HepG2 (cell line): ENCODE measurements around the gene KCNMB2. TPM values are rescaled to one million over a fixed set of nuclear protein-coding genes. Genes with fewer than 3 reads are reported as not detected.

Experiments used
- ATAC-seq: fragments of 200-7000 bp; cut with Tn5 transposase; 3 replicates; pipeline ENCODE4 v1.9.1; 2020; ENCODE audit warnings: mild to moderate bottlenecking, moderate library complexity
- BruUV-seq: library from RNA; stranded (reverse); fragments of 400-500 nt; replicated peaks from 2 replicates; lab custom pipeline; 2021; lab: Mats Ljungman, UMichigan
- CTCF ChIA-PET: fragments of 300-600 bp; formaldehyde crosslinking; extraction: SDS; loops from one replicate; lab custom pipeline; 2021; ENCODE audit warnings: low total read pairs, inconsistent platforms, low intra/inter-chr PET ratio; lab: Yijun Ruan, JAX
- POLR2A ChIA-PET: fragments of 350-600 bp; sonication (Branson Sonifier 250); formaldehyde crosslinking; loops from one replicate; lab custom pipeline; 2020; ENCODE audit warnings: antibody characterized with exemption, inconsistent platforms; lab: Yijun Ruan, JAX
- DNase-seq: peaks from one replicate; pipeline ENCODE4 v3.0.0-alpha.2; 2015; ENCODE audit warnings: low spot score
- FAIRE-seq: peaks from 3 replicates; lab custom pipeline; 2011; peaks lifted over from hg19 to GRCh38; lab: Jason Lieb, UNC
- H2AFZ ChIP-seq: one replicate; pipeline ENCODE4 v1.6.1; 2011; ENCODE audit warnings: low read length, inconsistent platforms
- H3K27ac ChIP-seq: fragments of 300-600 bp; 3 replicates; pipeline ENCODE4 v1.8.0; 2011; ENCODE audit warnings: mixed run types, mild to moderate bottlenecking, mixed read lengths, low read length, inconsistent platforms; ENCODE audit not compliant: insufficient read depth; ENCODE audit errors: extremely low read length
- H3K27me3 ChIP-seq, 2 experiments: fragments of 200-600 bp in 1 of 2; 2 replicates in 1 of 2; 3 replicates in 1 of 2; pipeline versions ENCODE4 v1.6.0 to v1.8.0; 2011; ENCODE audit warnings: low read length in 2 of 2, mild to moderate bottlenecking in 2 of 2, moderate library complexity in 2 of 2, inconsistent platforms in 1 of 2; ENCODE audit not compliant: insufficient read depth in 2 of 2, control insufficient read depth in 1 of 2
- H3K36me3 ChIP-seq, 2 experiments: fragments of 200-600 bp in 1 of 2; replicated peaks in 1 of 2; 2 replicates in 1 of 2; 3 replicates in 1 of 2; pipeline versions ENCODE4 v1.5.1 to v1.8.0; 2011; ENCODE audit warnings: low read length in 2 of 2, inconsistent platforms in 1 of 2; ENCODE audit not compliant: insufficient read depth in 2 of 2, control insufficient read depth in 1 of 2
- H3K4me1 ChIP-seq: 2 replicates; pipeline ENCODE4 v1.5.1; 2012; ENCODE audit warnings: low read length, inconsistent platforms; ENCODE audit not compliant: insufficient read depth
- H3K4me2 ChIP-seq: 2 replicates; pipeline ENCODE4 v1.6.0; 2011; ENCODE audit warnings: low read depth, low read length, inconsistent platforms
- H3K4me3 ChIP-seq, 3 experiments: fragments of 200-600 bp in 1 of 3; sonication (generic), shearing (Covaris generic) in 1 of 3; replicated peaks in 1 of 3; 2 replicates each; pipeline ENCODE4 v1.5.1; 2011 to 2016; ENCODE audit warnings: low read length in 3 of 3, inconsistent platforms in 2 of 3, low read depth in 2 of 3, mild to moderate bottlenecking in 2 of 3, control low read depth in 1 of 3, mixed read lengths in 1 of 3; ENCODE audit not compliant: insufficient read depth in 1 of 3
- H3K79me2 ChIP-seq: one replicate; pipeline ENCODE4 v1.6.1; 2011; ENCODE audit warnings: low read length, inconsistent platforms; ENCODE audit not compliant: insufficient read depth
- H3K9ac ChIP-seq: 2 replicates; pipeline ENCODE4 v1.6.0; 2011; ENCODE audit warnings: mild to moderate bottlenecking, low read depth, low read length, inconsistent platforms; ENCODE audit not compliant: insufficient read depth
- H3K9me3 ChIP-seq: 2 replicates; pipeline ENCODE4 v1.5.1; 2012; ENCODE audit warnings: mild to moderate bottlenecking, low read length
- H4K20me1 ChIP-seq: 2 replicates; pipeline ENCODE4 v1.6.0; 2011; ENCODE audit warnings: inconsistent platforms, mild to moderate bottlenecking, low read length, moderate library complexity; ENCODE audit not compliant: insufficient read depth
- E2F1 ChIP-seq: sonication (generic); formaldehyde crosslinking; IDR thresholded peaks from 2 replicates; pipeline ENCODE4 v1.5.0; 2020; ENCODE audit warnings: missing genetic modification reagents
- FOXM1 ChIP-seq: sonication (generic); formaldehyde crosslinking; IDR thresholded peaks from 2 replicates; pipeline ENCODE4 v1.5.0; 2020; ENCODE audit warnings: missing genetic modification reagents
- SMAD1 ChIP-seq: sonication (generic); formaldehyde crosslinking; IDR thresholded peaks from 2 replicates; pipeline ENCODE4 v1.4.0; 2020; ENCODE audit warnings: missing genetic modification reagents, low read depth, mild to moderate bottlenecking, borderline replicate concordance
- TFDP2 ChIP-seq: sonication (generic); formaldehyde crosslinking; IDR thresholded peaks from 2 replicates; pipeline ENCODE4 v1.4.0; 2020; ENCODE audit warnings: missing genetic modification reagents
- ZBTB25 ChIP-seq: IDR thresholded peaks from 2 replicates; pipeline ENCODE4 v1.6.1; 2018; ENCODE audit warnings: missing genetic modification reagents
- ZBTB33 ChIP-seq: sonication (generic); formaldehyde crosslinking; IDR thresholded peaks from 2 replicates; pipeline ENCODE4 v1.4.0; 2020; ENCODE audit warnings: missing genetic modification reagents
- ZBTB46 ChIP-seq: sonication (generic); formaldehyde crosslinking; IDR thresholded peaks from 2 replicates; pipeline ENCODE4 v1.4.0; 2020; ENCODE audit warnings: mild to moderate bottlenecking, missing genetic modification reagents, borderline replicate concordance
- ZNF432 ChIP-seq: sonication (generic); formaldehyde crosslinking; IDR thresholded peaks from 2 replicates; pipeline ENCODE4 v1.5.0; 2020; ENCODE audit warnings: missing genetic modification reagents, mild to moderate bottlenecking, borderline replicate concordance
- WGBS: methylation state at CpG from one replicate; pipeline ENCODE4 v1.1.6; 2017; ENCODE audit warnings: low lambda C conversion rate; 5-methylcytosine and 5-hydroxymethylcytosine counted together
- in situ Hi-C: cut with HindIII; loops from 2 replicates; pipeline ENCODE4 v1.10.0; 2017; ENCODE audit warnings: low pct_unique_long_range_greater_than_20kb; ENCODE audit not compliant: extremely low pct_ligation_motif_present
- intact Hi-C: fragments of 100-400 bp; cut with micrococcal nuclease; formaldehyde crosslinking; loops from one replicate; pipeline ENCODE4 v1.10.0; 2022; ENCODE audit not compliant: unreplicated experiment
- polyA plus RNA-seq, 8 experiments: library from polyadenylated mRNA; depleted of rRNA in 3 of 8; stranded (reverse) in 7 of 8; unstranded in 1 of 8; fragments of >200 nt; fragmentation: Illumina TruSeq in 4 of 8; extraction: Trizol in 4 of 8; gene quantifications; 2 replicates each; pipeline versions ENCODE4 v1.2.1 to v1.2.3, GENCODE V29; 2011 to 2016; ENCODE audit warnings: low read depth in 4 of 8, missing spikeins in 1 of 8, mixed read lengths in 1 of 8; ENCODE audit not compliant: insufficient read depth in 1 of 8
- total RNA-seq, 5 experiments: library from RNA; depleted of rRNA; stranded (reverse); fragments of >200 nt; fragmentation: Illumina TruSeq; extraction: Trizol; gene quantifications; 2 replicates each; pipeline ENCODE4 v1.2.3, GENCODE V29; 2016; ENCODE audit warnings: low read depth in 1 of 5

The KCNMB2 gene
- total and polyA plus RNA-seq, 2 of the 13 experiments (the other 11 are each of a cell fraction or from before 2014, with no cell fraction given), result not detected

- WGBS, result 4% methylated on average over 4 of the region's 4 CpGs
- Histone ChIP-seq H3K4me1 (no peaks in the 10 kb centered on the region), H3K4me2 (no peak overlapping the region), H4K20me1 (no peaks in the 10 kb centered on the region), H3K36me3 (no peaks in the 10 kb centered on the region), H3K4me3 (no peak overlapping the region), H3K27me3 (no peaks in the 10 kb centered on the region), H3K27ac (no peak overlapping the region), H2AFZ (no peak overlapping the region), H3K79me2 (no peaks in the 10 kb centered on the region), H3K9me3 (no peaks in the 10 kb centered on the region), H3K9ac (no peak overlapping the region)
- in situ Hi-C loops, result no loop called here
- intact Hi-C loops, result no loop called here
- DNase-seq, result no peak
- BruUV-seq, result no TSS peak
- FAIRE-seq, result no peak
- no peak for ATAC-seq
- CTCF ChIA-PET, result no interaction called here
- POLR2A ChIA-PET, result no interaction called here
- TF ChIP-seq ZBTB25 (no peak), SMAD1 (no peak), ZBTB46 (CRISPR knock-in tag) (no peak), TFDP2 (no peak), ZBTB33 (CRISPR knock-in tag) (no peak), ZNF432 (CRISPR knock-in tag) (no peak), E2F1 (CRISPR knock-in tag) (no peak), FOXM1 (CRISPR knock-in tag) (no peak)
These were observed 236.5 kb downstream of the KCNMB2 start for GRCh38 chr3:178772746-178773145.
